NCI-H1092 treated with DMSO at 0.1 percent for 48 hours (cell line): ENCODE data around the gene USP13.
"Not testable (repeated sequence)": the region's sequence is repeated elsewhere in the genome, so short reads cannot be mapped to it uniquely, and the experiment has no call there.

Experiments
- DNase-seq: peaks from one replicate; lab custom pipeline; 2025; lab: John Stamatoyannopoulos, UW

Gene USP13

GRCh38 chr3:179735321-179735720 lies 82.5 kb downstream of the USP13 start:
- DNase-seq = no peak

- no peak for DNase-seq
Measured at GRCh38 chr3:179738998-179739397, 86.2 kb downstream of the USP13 start.

GRCh38 chr3:179739816-179740594 lies 87.2 kb downstream of the USP13 start:
- no peak for DNase-seq

- no peak for DNase-seq
Measured at GRCh38 chr3:179743913-179744312, 91.1 kb downstream of the USP13 start.

- no peak for DNase-seq
Measured at GRCh38 chr3:179744667-179745066, 91.8 kb downstream of the USP13 start.

- DNase-seq = no peak
Measured at GRCh38 chr3:179745079-179745478, 92.2 kb downstream of the USP13 start.

GRCh38 chr3:179745716-179746115 lies 92.9 kb downstream of the USP13 start:
- no peak for DNase-seq

- DNase-seq = peak; percentile 2
Measured at GRCh38 chr3:179750720-179751328, 98.0 kb downstream of the USP13 start.

GRCh38 chr3:179760944-179761343 lies 108.1 kb downstream of the USP13 start:
- no peak for DNase-seq

- DNase-seq = no peak
Measured at GRCh38 chr3:179765396-179765795, 112.6 kb downstream of the USP13 start.

GRCh38 chr3:179766416-179767133 lies 113.7 kb downstream of the USP13 start:
- no peak for DNase-seq

- DNase-seq = no peak
Measured at GRCh38 chr3:179768080-179768479, 115.2 kb downstream of the USP13 start.

- no peak for DNase-seq
Measured at GRCh38 chr3:179769411-179770247, 116.8 kb downstream of the USP13 start.

- DNase-seq = no peak
Measured at GRCh38 chr3:179771797-179772196, 119.0 kb downstream of the USP13 start.

- no peak for DNase-seq
Measured at GRCh38 chr3:179772297-179772696, 119.5 kb downstream of the USP13 start.

- no peak for DNase-seq
Measured at GRCh38 chr3:179775416-179776122, 122.7 kb downstream of the USP13 start.

- DNase-seq = not testable (repeated sequence)
Measured at GRCh38 chr3:179782841-179783240, 130.0 kb downstream of the USP13 start.

GRCh38 chr3:179788996-179789395 lies 136.2 kb downstream of the USP13 start:
- DNase-seq = no peak

GRCh38 chr3:179791793-179792192 lies 139.0 kb downstream of the USP13 start:
- DNase-seq = no peak

- DNase-seq = no peak
Measured at GRCh38 chr3:179794355-179794754, 141.5 kb downstream of the USP13 start.

- no peak for DNase-seq
Measured at GRCh38 chr3:179796421-179796820, 143.6 kb downstream of the USP13 start.
